Caki2 (cell line): ENCODE results near the gene DHODH. TPM values are rescaled to one million over a fixed set of nuclear protein-coding genes. Genes with fewer than 3 reads are reported as not detected.
A peak's percentile ranks its signal among the peaks of the same experiment; 100 is the strongest.
"Not testable (repeated sequence)": the region's sequence is repeated elsewhere in the genome, so short reads cannot be mapped to it uniquely, and the experiment has no call there.

ENCODE experiments used
- DNase-seq: peaks from one replicate; pipeline ENCODE4 v3.0.0-alpha.2; 2015; ENCODE audit warnings: low read depth
- in situ Hi-C: cut with HindIII; loops from 2 replicates; pipeline ENCODE4 v1.10.0; 2016; ENCODE audit warnings: low sequenced_read_pairs, low pct_unique_long_range_greater_than_20kb, mixed read lengths
- total RNA-seq: library from RNA; depleted of rRNA; stranded (reverse); fragments of >200 nt; shearing (Covaris generic); gene quantifications from 2 replicates; pipeline ENCODE4 v1.2.3, GENCODE V29; 2014; ENCODE audit warnings: low replicate concordance; rRNA removed

Gene DHODH
- total RNA-seq = 3.5 and 8.4 TPM in 2 replicates

GRCh38 chr16:72008424-72009216 lies at the start of gene DHODH:
DHODH (plus strand) TSS chr16:72008744; CDS start chr16:72008765, 21 bp downstream.
- peak; percentile 98 for DNase-seq
- in situ Hi-C loops = no loop called here

DNA sequence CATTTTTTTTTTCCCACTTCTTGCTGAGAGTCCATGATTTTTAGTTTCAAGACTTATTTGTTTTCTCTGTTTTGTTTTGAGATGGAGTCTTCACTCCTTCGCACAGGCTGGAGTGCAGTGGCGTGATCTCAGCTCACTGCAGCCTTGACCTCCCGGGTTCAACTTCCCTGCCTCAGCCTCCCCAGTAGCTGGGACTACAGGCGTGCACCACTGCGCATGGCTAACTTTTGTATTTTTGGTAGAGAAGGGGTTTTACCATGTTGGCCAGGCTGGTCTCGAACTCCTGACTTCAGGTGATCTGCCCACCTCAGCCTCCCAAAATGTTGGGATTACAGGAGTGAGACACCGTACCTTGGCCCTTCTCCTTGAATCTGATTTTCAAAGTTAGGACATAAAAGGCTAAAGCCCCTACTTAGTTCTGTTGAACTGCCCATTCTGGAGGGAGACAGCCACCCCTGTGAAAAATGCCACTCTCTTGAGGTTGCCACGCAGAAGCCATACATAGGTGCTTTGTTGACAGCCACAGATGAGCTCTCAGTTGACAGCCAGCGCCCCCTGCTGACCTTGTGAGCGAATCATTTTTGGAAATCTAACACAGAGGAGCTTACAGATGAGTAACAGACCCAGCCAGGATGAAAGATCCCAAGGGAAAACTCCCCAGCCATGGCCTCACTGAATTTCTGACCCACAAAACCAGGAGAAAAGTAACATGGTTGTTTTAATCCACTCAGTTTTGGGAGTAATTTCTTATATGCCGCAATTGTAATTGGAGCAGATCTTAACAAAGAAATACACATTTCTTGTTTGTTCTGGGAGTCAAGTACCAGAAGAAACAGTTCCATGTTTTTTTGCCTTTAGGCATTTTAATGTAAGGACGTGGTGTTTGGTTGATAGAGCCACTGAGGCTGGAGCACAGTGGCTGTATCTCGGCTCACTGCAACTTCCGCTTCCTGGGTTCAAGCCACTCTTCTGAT lies 47.2 kb upstream of the DHODH start:
- peak; percentile 72 for DNase-seq
- in situ Hi-C loops = no loop called here

GRCh38 chr16:71963125-71963875 lies 45.2 kb upstream of the DHODH start:
- in situ Hi-C loops = no loop called here

DNA sequence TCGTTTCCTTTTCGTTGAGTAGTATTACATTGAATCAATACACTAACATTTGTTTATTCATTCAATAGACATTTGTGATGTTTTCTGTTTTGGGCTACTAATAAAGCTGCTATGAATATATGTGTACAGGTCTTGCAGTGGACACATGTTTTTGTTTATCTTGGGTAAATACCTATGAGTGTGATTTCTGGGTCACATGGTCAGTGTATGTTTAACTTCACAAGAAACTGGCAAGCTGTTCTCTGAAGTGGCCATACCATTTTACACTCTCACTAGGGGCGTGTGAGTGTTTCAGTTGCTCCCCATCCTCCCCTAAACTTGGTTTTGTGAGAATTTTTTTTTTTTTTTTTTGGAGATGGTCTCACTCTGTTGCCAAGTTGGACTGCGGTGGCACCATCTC lies 43.3 kb upstream of the DHODH start:
- DNase-seq = no peak
- in situ Hi-C loops = no loop called here

More at GRCh38 chr16:71963125-71963875, 45.2 kb upstream of the DHODH start:
- no peak for DNase-seq

- in situ Hi-C loops = no loop called here
- no peak for DNase-seq
Observed at GRCh38 chr16:71966932-71967331, 41.6 kb upstream of the DHODH start.

DNA sequence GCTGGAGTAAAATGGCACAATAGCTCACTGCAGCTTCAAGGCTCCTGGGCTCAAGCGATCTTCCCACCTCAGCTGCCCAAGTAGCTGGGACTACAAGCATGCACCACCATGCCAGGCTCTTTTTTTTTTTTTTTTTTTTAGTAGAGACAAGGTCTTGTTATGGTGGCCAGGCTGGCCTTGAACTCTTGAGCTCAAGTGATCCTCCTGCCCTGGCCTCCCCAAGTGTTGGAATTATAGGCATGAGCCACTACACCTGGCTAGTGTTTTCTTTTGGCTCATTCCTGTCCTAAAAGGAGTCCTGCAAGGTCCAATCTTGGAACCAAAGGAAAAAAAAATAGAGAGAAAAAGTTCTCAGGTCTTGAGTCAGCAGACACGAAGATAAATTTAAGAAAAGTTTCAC lies 39.2 kb upstream of the DHODH start:
- in situ Hi-C loops = no loop called here
- DNase-seq = no peak

GRCh38 chr16:71971571-71971970 lies 37.0 kb upstream of the DHODH start:
- in situ Hi-C loops = no loop called here

GRCh38 chr16:71972356-71972755 lies 36.2 kb upstream of the DHODH start:
- in situ Hi-C loops = no loop called here

More at GRCh38 chr16:71971571-71971970, 37.0 kb upstream of the DHODH start:
- no peak for DNase-seq

DNA sequence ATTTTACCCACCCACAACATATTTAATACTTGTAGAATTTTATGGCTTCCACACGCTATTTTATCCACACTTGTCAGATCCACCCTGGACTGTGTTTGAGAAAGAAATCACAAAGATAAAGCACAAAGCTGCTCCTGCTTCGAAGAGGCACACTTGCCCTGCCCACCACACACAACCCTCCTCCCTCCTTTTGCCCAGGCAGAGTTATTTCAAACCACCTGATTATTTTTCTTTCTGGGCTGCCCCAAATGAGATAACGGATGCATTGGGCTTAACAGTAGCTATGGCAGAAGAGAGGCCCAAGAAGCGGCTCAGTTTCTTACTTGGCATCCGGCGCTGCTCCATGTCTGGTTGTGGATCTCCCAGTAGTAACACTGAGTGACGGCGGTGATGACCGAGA lies 35.5 kb upstream of the DHODH start:
- no peak for DNase-seq
- in situ Hi-C loops = no loop called here

More at GRCh38 chr16:71972356-71972755, 36.2 kb upstream of the DHODH start:
- no peak for DNase-seq

GRCh38 chr16:71974068-71974818 lies 34.3 kb upstream of the DHODH start:
- in situ Hi-C loops = no loop called here
- DNase-seq = no peak

DNA sequence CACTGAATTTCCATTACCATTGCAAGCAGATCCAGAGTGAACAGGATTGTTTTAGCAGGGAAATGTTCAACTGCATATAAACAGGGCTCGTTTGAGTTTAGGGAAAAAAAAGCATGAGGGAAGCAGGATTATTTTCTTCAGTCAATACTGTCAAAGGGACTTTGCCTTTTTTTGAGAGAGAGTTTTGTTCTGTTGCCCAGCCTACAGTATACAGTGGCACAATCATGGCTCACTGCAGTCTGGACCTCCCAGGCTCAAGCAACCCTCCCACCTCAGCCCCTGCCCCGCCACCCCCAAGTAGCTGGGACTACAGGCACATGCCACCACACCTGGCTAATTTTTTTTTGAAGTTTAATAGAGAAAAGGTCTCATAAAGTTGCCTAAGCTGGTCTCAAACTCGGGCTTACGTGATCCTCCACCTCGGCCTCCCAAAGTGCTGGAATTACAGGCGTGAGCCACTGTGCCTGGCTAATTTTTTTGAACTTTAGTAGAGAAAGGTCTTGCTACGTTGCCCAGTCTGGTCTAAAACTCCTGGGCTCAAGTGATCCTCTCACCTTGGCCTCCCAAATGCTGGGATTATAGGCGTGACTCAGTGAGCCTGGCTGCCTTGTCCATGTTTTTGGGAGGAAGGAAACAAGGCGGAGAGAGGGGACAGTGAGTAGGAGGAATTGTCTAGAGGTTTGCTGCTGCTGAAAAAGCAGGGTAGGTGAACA lies 23.1 kb upstream of the DHODH start:
- in situ Hi-C loops = no loop called here
- no peak for DNase-seq

- in situ Hi-C loops = no loop called here
- no peak for DNase-seq
Observed at GRCh38 chr16:71986131-71986530, 22.4 kb upstream of the DHODH start.

GRCh38 chr16:71995038-71995437 lies 13.5 kb upstream of the DHODH start:
- DNase-seq = no peak
- in situ Hi-C loops = no loop called here

GRCh38 chr16:71997578-71997977 lies 11.0 kb upstream of the DHODH start:
- in situ Hi-C loops, DNase-seq: not testable (repeated sequence)

- DNase-seq = no peak
- in situ Hi-C loops = no loop called here
Observed at GRCh38 chr16:72001180-72001874, 7.2 kb upstream of the DHODH start.

DNA sequence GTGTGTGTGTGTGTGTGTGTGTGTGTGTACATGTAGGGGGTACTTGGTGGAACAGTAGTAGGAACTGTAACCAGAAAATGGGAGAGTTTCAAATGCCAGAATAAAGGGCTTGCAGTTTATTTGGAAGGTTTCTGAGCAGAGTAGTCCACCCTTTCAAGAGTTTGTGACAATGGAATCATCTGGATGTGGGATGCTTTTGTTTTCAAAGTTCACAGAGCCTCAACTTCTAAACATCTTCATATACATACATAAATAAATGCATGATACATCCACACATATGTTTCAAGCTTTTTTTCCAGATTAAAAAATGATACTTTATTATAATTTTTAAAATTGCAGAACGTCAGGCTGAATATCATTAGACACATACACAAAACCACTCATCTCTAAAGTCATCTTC lies 5.9 kb upstream of the DHODH start:
- in situ Hi-C loops = no loop called here
- DNase-seq = no peak

DNA sequence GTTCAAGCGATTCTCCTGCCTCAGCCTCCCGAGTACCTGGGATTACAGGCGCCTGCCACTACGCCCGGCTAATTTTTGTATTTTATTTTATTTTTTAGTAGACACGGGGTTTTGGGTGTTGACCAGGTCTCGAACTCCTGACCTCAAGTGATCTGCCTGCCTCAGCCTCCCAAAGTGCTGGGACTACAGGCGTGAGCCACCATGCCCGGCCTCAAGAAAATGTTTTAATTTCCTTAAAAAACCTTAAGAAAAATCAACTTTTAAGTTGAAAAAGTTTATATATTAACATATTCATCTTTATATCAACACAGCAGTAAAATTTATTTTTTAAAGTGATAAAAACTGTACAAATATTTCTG lies 500 bp upstream of the DHODH start:
- DNase-seq, in situ Hi-C loops: not testable (repeated sequence)
